Measurements from ENCODE around the gene KCNJ9. TPM values are rescaled to one million over a fixed set of nuclear protein-coding genes. Genes with fewer than 3 reads are reported as not detected.

KCNJ9 gene
- total RNA-seq, 1 experiment from 2014 or later = 0.09 TPM

DNA sequence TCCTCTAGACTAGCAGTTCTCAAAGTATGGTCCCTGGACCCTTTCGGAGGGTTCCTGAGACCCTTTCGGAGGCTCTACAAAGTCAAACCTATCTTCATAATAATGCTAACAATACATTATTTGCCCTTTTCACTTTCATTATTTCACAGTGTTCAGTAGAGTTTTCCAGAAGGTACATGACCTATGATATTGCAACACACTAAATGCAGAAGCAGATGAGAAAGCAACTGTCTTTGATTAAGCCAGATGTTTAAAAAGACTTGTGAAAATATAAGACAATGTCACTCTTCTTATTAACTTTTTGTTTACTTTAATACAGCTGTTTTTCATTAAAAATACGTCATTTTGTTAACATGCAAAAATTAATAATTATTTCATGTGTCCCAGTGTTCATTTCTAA lies 17.2 kb upstream of the KCNJ9 start:
- Histone ChIP-seq H3K23me2 (ENCODE audit: insufficient read length, low read depth, low read length, poor library complexity, severe bottlenecking) (no peaks in the 10 kb centered on the region), H2AK5ac (ENCODE audit: insufficient read length, low read length) (no peak overlapping the region), H3K9ac (ENCODE audit: extremely low read depth, insufficient read length, low read length) (no peak overlapping the region), H3K18ac (ENCODE audit: insufficient read length, low read depth, low read length) (no peak overlapping the region), H4K5ac (ENCODE audit: insufficient read length, low read depth, low read length) (no peak overlapping the region), H3K9me3 (ENCODE audit: control insufficient read depth, low read depth, low read length) (no peaks in the 10 kb centered on the region), H2AFZ (ENCODE audit: low read length) (no peak overlapping the region), H3T11ph (ENCODE audit: low read length) (no peak overlapping the region), H2BK15ac (ENCODE audit: low read depth, low read length) (no peak overlapping the region), H2BK5ac (ENCODE audit: insufficient read length, low read length) (no peak overlapping the region), H3K4me1 (ENCODE audit: insufficient read depth, low read length) (peaks cover 6% of the 10 kb centered on the region; the same call in 1 of the 2 replicates), H3K27me3 (ENCODE audit: insufficient read depth, low read length) (no peaks in the 10 kb centered on the region), H3K4me2 (ENCODE audit: insufficient read depth, insufficient read length, low read length) (no peak overlapping the region), H3K56ac (ENCODE audit: insufficient read length, low read depth, low read length) (no peak overlapping the region), H2BK12ac (ENCODE audit: insufficient read length, low read depth, low read length) (no peak overlapping the region), H3K79me1 (ENCODE audit: insufficient read depth, low read depth, low read length, poor library complexity, severe bottlenecking) (no peaks in the 10 kb centered on the region), H3K27ac (ENCODE audit: insufficient read length, low read depth, low read length) (no peak overlapping the region), H4K8ac (replicated peaks; ENCODE audit: insufficient read length, low read depth, low read length) (no peak overlapping the region), H2BK120ac (ENCODE audit: low read depth, low read length, poor library complexity, severe bottlenecking) (no peak overlapping the region), H4K91ac (ENCODE audit: insufficient read length, low read depth, low read length) (no peak overlapping the region), H3K23ac (ENCODE audit: insufficient read length, low read depth, low read length) (no peak overlapping the region), H2BK20ac (ENCODE audit: low read depth, low read length, poor library complexity, severe bottlenecking) (no peak overlapping the region), H3K79me2 (ENCODE audit: insufficient read depth, low read length) (no peaks in the 10 kb centered on the region), H3K4ac (ENCODE audit: low read depth, low read length) (no peak overlapping the region), H4K20me1 (ENCODE audit: control insufficient read depth, insufficient read depth, insufficient read length) (no peaks in the 10 kb centered on the region), H3K14ac (ENCODE audit: insufficient read depth, low read length) (no peak overlapping the region)
- WGBS (ENCODE audit: extremely low coverage, insufficient read length, low lambda C conversion rate) = no CpG with 5 or more reads among the region's 3 CpGs
- Mint-ChIP-seq H3K4me3 (no peak overlapping the region), H3K9me3 (no peaks in the 10 kb centered on the region), H3K27me3 (ENCODE audit: low read depth) (peaks cover 42% of the 10 kb centered on the region), H3K4me1 (peaks cover 45 to 46% of the 10 kb centered on the region in 2 experiments), H3K36me3 (ENCODE audit: insufficient read depth in 1 of 3, low read depth in 3 of 3) (no peaks in the 10 kb centered on the region), H3K27ac (no peak overlapping the region)
- TF ChIP-seq, protein P1, sequence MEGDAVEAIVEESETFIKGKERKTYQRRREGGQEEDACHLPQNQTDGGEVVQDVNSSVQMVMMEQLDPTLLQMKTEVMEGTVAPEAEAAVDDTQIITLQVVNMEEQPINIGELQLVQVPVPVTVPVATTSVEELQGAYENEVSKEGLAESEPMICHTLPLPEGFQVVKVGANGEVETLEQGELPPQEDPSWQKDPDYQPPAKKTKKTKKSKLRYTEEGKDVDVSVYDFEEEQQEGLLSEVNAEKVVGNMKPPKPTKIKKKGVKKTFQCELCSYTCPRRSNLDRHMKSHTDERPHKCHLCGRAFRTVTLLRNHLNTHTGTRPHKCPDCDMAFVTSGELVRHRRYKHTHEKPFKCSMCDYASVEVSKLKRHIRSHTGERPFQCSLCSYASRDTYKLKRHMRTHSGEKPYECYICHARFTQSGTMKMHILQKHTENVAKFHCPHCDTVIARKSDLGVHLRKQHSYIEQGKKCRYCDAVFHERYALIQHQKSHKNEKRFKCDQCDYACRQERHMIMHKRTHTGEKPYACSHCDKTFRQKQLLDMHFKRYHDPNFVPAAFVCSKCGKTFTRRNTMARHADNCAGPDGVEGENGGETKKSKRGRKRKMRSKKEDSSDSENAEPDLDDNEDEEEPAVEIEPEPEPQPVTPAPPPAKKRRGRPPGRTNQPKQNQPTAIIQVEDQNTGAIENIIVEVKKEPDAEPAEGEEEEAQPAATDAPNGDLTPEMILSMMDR (conservative IDR thresholded peaks at IDR 0.05) = no peak
- DNase-seq = no peak
